IPS DF 4.7 (cell line): Measurements from ENCODE around the gene BAG3.
"Not testable (repeated sequence)": the region's sequence is repeated elsewhere in the genome, so short reads cannot be mapped to it uniquely, and the experiment has no call there.

ENCODE experiments used
- DNase-seq: peaks from one replicate; pipeline ENCODE4 v3.0.0-alpha.2; 2013; ENCODE audit warnings: low spot score; ENCODE audit errors: extremely low read depth

Gene BAG3

GRCh38 chr10:119650692-119651513, at the start of gene BAG3:
Gene BAG3, plus strand, starts transcription at chr10:119651380. Its CDS starts 296 bp downstream, at chr10:119651676.
- DNase-seq = no peak

GRCh38 chr10:119602241-119603095, 48.7 kb upstream of the BAG3 start:
- no peak for DNase-seq

GRCh38 chr10:119604468-119604867, 46.7 kb upstream of the BAG3 start:
- DNase-seq = no peak

GRCh38 chr10:119608316-119609155, 42.6 kb upstream of the BAG3 start:
- DNase-seq = no peak

GRCh38 chr10:119609516-119609915, 41.7 kb upstream of the BAG3 start:
- DNase-seq = no peak

GRCh38 chr10:119611433-119611832, 39.7 kb upstream of the BAG3 start:
- no peak for DNase-seq

GRCh38 chr10:119613741-119614140, 37.4 kb upstream of the BAG3 start:
- DNase-seq = no peak

- DNase-seq = no peak
Measured at GRCh38 chr10:119614686-119615085, 36.5 kb upstream of the BAG3 start.

GRCh38 chr10:119616882-119617570, 34.2 kb upstream of the BAG3 start:
- no peak for DNase-seq

- DNase-seq = no peak
Measured at GRCh38 chr10:119619215-119619614, 32.0 kb upstream of the BAG3 start.

- not testable (repeated sequence) for DNase-seq
Measured at GRCh38 chr10:119619811-119620210, 31.4 kb upstream of the BAG3 start.

- DNase-seq = no peak
Measured at GRCh38 chr10:119620241-119621077, 30.7 kb upstream of the BAG3 start.

GRCh38 chr10:119621078-119621384, 30.1 kb upstream of the BAG3 start:
- DNase-seq = no peak

- no peak for DNase-seq
Measured at GRCh38 chr10:119625570-119626280, 25.5 kb upstream of the BAG3 start.

- no peak for DNase-seq
Measured at GRCh38 chr10:119630300-119630699, 20.9 kb upstream of the BAG3 start.

- DNase-seq = no peak
Measured at GRCh38 chr10:119633538-119634218, 17.5 kb upstream of the BAG3 start.

GRCh38 chr10:119634219-119634544, 17.0 kb upstream of the BAG3 start:
- DNase-seq = no peak

GRCh38 chr10:119637631-119638030, 13.5 kb upstream of the BAG3 start:
- DNase-seq = no peak

- no peak for DNase-seq
Measured at GRCh38 chr10:119638982-119639381, 12.2 kb upstream of the BAG3 start.
